Stimulated activated CD8-positive, alpha-beta memory T cell treated with anti-CD3 and anti-CD28 coated beads, Interleukin-12 subunit alpha, Interleukin-12 subunit beta, amount 100 ng/mL, for 4 hours (primary cell): Measurements from ENCODE around the gene RNF126.
"Not testable (repeated sequence)": the region's sequence is repeated elsewhere in the genome, so short reads cannot be mapped to it uniquely, and the experiment has no call there.

ENCODE experiments used
- DNase-seq: peaks from one replicate; pipeline ENCODE4 v3.0.0-alpha.2; 2020; ENCODE audit warnings: low read depth

Gene RNF126

GRCh38 chr19:628168-628567 is 34.8 kb downstream of the RNF126 start:
- no peak for DNase-seq

- not testable (repeated sequence) for DNase-seq
These were observed 36.4 kb downstream of the RNF126 start for GRCh38 chr19:626566-626965.

GRCh38 chr19:625257-625656 is 37.8 kb downstream of the RNF126 start:
- no peak for DNase-seq

- no peak for DNase-seq
These were observed 38.4 kb downstream of the RNF126 start for GRCh38 chr19:624433-625109.

GRCh38 chr19:623974-624373 is 39.0 kb downstream of the RNF126 start:
- no peak for DNase-seq

- DNase-seq, result no peak
These were observed 39.7 kb downstream of the RNF126 start for GRCh38 chr19:623175-623916.

GRCh38 chr19:622666-623065 is 40.3 kb downstream of the RNF126 start:
- no peak for DNase-seq

GRCh38 chr19:621819-622218 is 41.2 kb downstream of the RNF126 start:
- DNase-seq, result no peak

- DNase-seq, result not testable (repeated sequence)
These were observed 41.8 kb downstream of the RNF126 start for GRCh38 chr19:621191-621590.

- no peak for DNase-seq
These were observed 42.7 kb downstream of the RNF126 start for GRCh38 chr19:620166-620862.

- no peak for DNase-seq
These were observed 43.6 kb downstream of the RNF126 start for GRCh38 chr19:619286-620002.

- DNase-seq, result no peak
These were observed 44.2 kb downstream of the RNF126 start for GRCh38 chr19:618674-619285.

GRCh38 chr19:618247-618619 is 44.8 kb downstream of the RNF126 start:
- DNase-seq, result no peak

GRCh38 chr19:617551-618246 is 45.3 kb downstream of the RNF126 start:
- no peak for DNase-seq

- no peak for DNase-seq
These were observed 46.1 kb downstream of the RNF126 start for GRCh38 chr19:616747-617526.

- DNase-seq, result no peak
These were observed 46.8 kb downstream of the RNF126 start for GRCh38 chr19:616062-616700.

GRCh38 chr19:615619-616018 is 47.4 kb downstream of the RNF126 start:
- no peak for DNase-seq

GRCh38 chr19:613732-614567 is 49.1 kb downstream of the RNF126 start:
- DNase-seq, result no peak

GRCh38 chr19:612941-613340 is 50.1 kb downstream of the RNF126 start:
- no peak for DNase-seq
